Lung (tissue), 12 donors: ENCODE results near the gene CEP128. TPM values are rescaled to one million over a fixed set of nuclear protein-coding genes. Genes with fewer than 3 reads are reported as not detected.

Experiments used
- ATAC-seq: fragments of 200-7000 bp; cut with Tn5 transposase; one replicate; pipeline ENCODE4 v1.9.1; 2020; ENCODE audit warnings: moderate number of reproducible peaks; ENCODE audit not compliant: insufficient read depth, low FRiP score
- DNase-seq, 3 donors: peaks; one replicate each; pipeline ENCODE4 v3.0.0-alpha.2; 2013 to 2017
- H3K27ac ChIP-seq, 2 donors: one replicate each; pipeline ENCODE4 v1.5.1; 2013; ENCODE audit warnings: mild to moderate bottlenecking in 2 of 2, moderate library complexity in 2 of 2, control low read depth in 1 of 2, inconsistent platforms in 1 of 2, low read depth in 1 of 2, low read length in 1 of 2
- H3K27me3 ChIP-seq, 3 donors: one replicate each; pipeline ENCODE4 v1.5.1; 2013; ENCODE audit warnings: low read length in 2 of 3; ENCODE audit not compliant: control insufficient read depth in 3 of 3, insufficient read depth in 3 of 3
- H3K36me3 ChIP-seq, 4 donors: one replicate each; pipeline ENCODE4 v1.5.1; 2013; ENCODE audit warnings: low read length in 4 of 4, mild to moderate bottlenecking in 1 of 4, moderate library complexity in 1 of 4; ENCODE audit not compliant: control insufficient read depth in 4 of 4, insufficient read depth in 4 of 4
- H3K4me1 ChIP-seq, 5 donors: one replicate each; pipeline ENCODE4 v1.5.1; 2013; ENCODE audit warnings: low read length in 5 of 5, mild to moderate bottlenecking in 2 of 5, moderate library complexity in 1 of 5; ENCODE audit not compliant: control insufficient read depth in 5 of 5, insufficient read depth in 5 of 5
- H3K4me3 ChIP-seq: one replicate; pipeline ENCODE4 v1.5.1; 2013; ENCODE audit warnings: mild to moderate bottlenecking, control low read depth, moderate library complexity
- H3K9ac ChIP-seq, 2 donors: one replicate each; pipeline ENCODE4 v1.5.1; 2013; ENCODE audit warnings: low read length in 2 of 2, control low read depth in 1 of 2; ENCODE audit not compliant: insufficient read depth in 1 of 2
- H3K9me3 ChIP-seq, 4 donors: one replicate each; pipeline ENCODE4 v1.5.1; 2013; ENCODE audit warnings: low read length in 3 of 4, mild to moderate bottlenecking in 1 of 4, moderate library complexity in 1 of 4; ENCODE audit not compliant: control insufficient read depth in 4 of 4, insufficient read depth in 3 of 4
- CTCF ChIP-seq: IDR thresholded peaks from 2 replicates; pipeline ENCODE4 v1.5.1; 2012; ENCODE audit warnings: mild to moderate bottlenecking; ENCODE audit errors: control extremely low read depth, extremely low read depth
- WGBS, 2 donors: extraction: QIAGEN DNeasy Blood & Tissue Kit; methylation state at CpG; one replicate each; pipeline ENCODE4 v1.1.7; 2013; 5-methylcytosine and 5-hydroxymethylcytosine counted together
- polyA plus RNA-seq, 2 donors: library from polyadenylated mRNA; stranded (reverse); fragments of 200-250 nt; gene quantifications; one replicate each; pipeline ENCODE4 v1.2.1, GENCODE V29; 2013
- total RNA-seq, 2 donors: library from RNA; depleted of rRNA in 1 of 2; stranded (reverse); fragments of >200 nt in 1 of 2; gene quantifications; one replicate each; pipeline ENCODE4 v1.2.1, GENCODE V29; 2014 to 2021
- donor health status: control.
- donor health status: control.
- donor health status: Bipolar disorder and iron deficiency.
- donor health status: healthy.
- donor health status: DM: yes; HTN: yes; CAD: no.

The CEP128 gene
- total and polyA plus RNA-seq, 4 donors: 1.1 to 12.0 (median 6.2) TPM

GRCh38 chr14:80628547-80628946 lies 313.0 kb downstream of the CEP128 start:
- DNase-seq: no peak
- H3K4me3 ChIP-seq: no peak overlapping the region
- no peak overlapping the region for H3K9ac ChIP-seq
- H3K27ac ChIP-seq: no peak overlapping the region
- no peaks in the 10 kb centered on the region for H3K27me3 ChIP-seq
- H3K36me3 ChIP-seq: no peaks in the 10 kb centered on the region
- peaks cover 0 to 5% (median 0%) of the 10 kb centered on the region in 5 donors for H3K4me1 ChIP-seq
- ATAC-seq: no peak
- no peaks in the 10 kb centered on the region for H3K9me3 ChIP-seq
- WGBS, 2 donors: 91 to 94% methylated on average over 6 of the region's 6 CpGs
- TF ChIP-seq CTCF: no peak

- whole genome bisulfite sequencing, 2 donors: 81 to 91% methylated on average over 2 of the region's 2 CpGs
- TF ChIP-seq CTCF: no peak
- H3K36me3 ChIP-seq: no peaks in the 10 kb centered on the region
- no peak overlapping the region for H3K9ac ChIP-seq
- no peaks in the 10 kb centered on the region for H3K9me3 ChIP-seq
- no peaks in the 10 kb centered on the region for H3K27me3 ChIP-seq
- DNase-seq (no peak), ATAC-seq (no peak)
- no peak overlapping the region for H3K27ac ChIP-seq
- H3K4me1 ChIP-seq: peaks cover 0 to 5% (median 0%) of the 10 kb centered on the region in 5 donors
- no peak overlapping the region for H3K4me3 ChIP-seq
These were observed 313.8 kb downstream of the CEP128 start for GRCh38 chr14:80627745-80628144.

- DNase-seq (no peak), ATAC-seq (no peak)
- TF ChIP-seq CTCF: no peak
- Histone ChIP-seq H3K27me3 (no peaks in the 10 kb centered on the region), H3K27ac (no peak overlapping the region), H3K36me3 (no peaks in the 10 kb centered on the region), H3K4me1 (peaks cover 0 to 5% (median 0%) of the 10 kb centered on the region in 5 donors), H3K9me3 (peaks cover 0 to 3% (median 0%) of the 10 kb centered on the region in 4 donors), H3K9ac (no peak overlapping the region), H3K4me3 (no peak overlapping the region)
- WGBS, 2 donors: 91 to 95% methylated on average over 1 of the region's 1 CpG
These were observed 317.0 kb downstream of the CEP128 start for GRCh38 chr14:80624581-80624980.

- H3K36me3 ChIP-seq: no peaks in the 10 kb centered on the region
- H3K9me3 ChIP-seq: peaks cover 0 to 3% (median 0%) of the 10 kb centered on the region in 4 donors
- no peak overlapping the region for H3K27ac ChIP-seq
- no peak for TF ChIP-seq CTCF
- no peak overlapping the region for H3K9ac ChIP-seq
- 63 to 74% methylated on average over 3 of the region's 3 CpGs for WGBS, 2 donors
- DNase-seq (no peak), ATAC-seq (no peak)
- H3K4me3 ChIP-seq: no peak overlapping the region
- H3K4me1 ChIP-seq: peaks cover 0 to 12% (median 0%) of the 10 kb centered on the region in 5 donors
- H3K27me3 ChIP-seq: no peaks in the 10 kb centered on the region
These were observed 319.8 kb downstream of the CEP128 start for GRCh38 chr14:80621701-80622100.
